ENCODE data around the gene ARID3B. TPM values are rescaled to one million over a fixed set of nuclear protein-coding genes. Genes with fewer than 3 reads are reported as not detected.

The ARID3B gene
- total RNA-seq, 2 donors from 2014 or later = 2.9 to 22.4 TPM

DNA sequence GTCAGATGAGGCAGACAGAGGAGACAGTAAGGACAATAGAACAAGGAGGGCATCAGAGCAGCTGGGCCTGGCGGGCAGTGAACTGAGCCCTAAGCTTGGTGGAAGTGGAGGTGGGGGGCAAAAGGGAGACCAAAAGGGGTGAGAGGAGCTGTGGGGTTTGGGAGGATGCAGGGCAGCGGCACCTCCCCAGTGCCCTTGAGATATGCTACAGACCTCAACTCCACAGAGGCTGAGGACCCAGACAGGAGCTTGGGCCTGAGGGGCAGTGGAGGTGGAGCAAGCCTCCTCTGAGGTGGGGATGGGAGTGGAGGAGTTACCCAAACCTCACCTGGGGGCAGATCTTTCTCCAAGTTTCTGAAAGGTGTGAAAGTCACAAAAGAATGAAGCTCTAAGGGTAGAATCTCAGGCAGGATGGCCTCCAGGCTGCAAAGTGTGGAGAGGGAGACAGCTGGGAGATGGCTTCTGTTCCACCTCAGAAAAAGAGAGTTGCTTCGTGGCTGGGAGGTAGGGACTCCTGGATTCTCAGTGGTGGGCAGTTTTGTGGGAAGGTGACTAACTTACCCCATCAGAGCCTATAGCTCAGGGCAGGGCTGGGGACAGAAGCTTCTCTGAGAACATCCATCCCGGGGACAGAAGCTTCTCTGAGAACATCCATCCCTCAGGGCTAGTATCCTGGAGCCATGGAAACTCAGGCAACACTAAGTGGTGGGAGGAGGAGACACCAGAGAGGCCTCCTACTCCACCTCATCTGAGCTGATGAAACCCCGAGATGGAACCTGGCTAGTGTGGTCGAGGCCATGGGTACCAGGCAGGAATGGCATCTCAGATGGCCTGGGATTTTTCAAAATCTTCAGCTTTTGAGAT, 72.3 kb downstream of the ARID3B start:
- Histone ChIP-seq H3K9me3 (no peaks in the 10 kb centered on the region), H3K27ac (peak overlapping the region in 1 of 4 donors; percentile 98), H3K4me1 (peaks cover 43% of the 10 kb centered on the region), H3K27me3 (no peaks in the 10 kb centered on the region), H3K4me3 (no peak overlapping the region), H3K36me3 (replicated peaks in 1 of 2; ENCODE audit: insufficient read depth in 1 of 2, low read depth in 2 of 2) (no peaks in the 10 kb centered on the region)
- DNase-seq (no peak), ATAC-seq (no peak)
- TF ChIP-seq, protein P1, sequence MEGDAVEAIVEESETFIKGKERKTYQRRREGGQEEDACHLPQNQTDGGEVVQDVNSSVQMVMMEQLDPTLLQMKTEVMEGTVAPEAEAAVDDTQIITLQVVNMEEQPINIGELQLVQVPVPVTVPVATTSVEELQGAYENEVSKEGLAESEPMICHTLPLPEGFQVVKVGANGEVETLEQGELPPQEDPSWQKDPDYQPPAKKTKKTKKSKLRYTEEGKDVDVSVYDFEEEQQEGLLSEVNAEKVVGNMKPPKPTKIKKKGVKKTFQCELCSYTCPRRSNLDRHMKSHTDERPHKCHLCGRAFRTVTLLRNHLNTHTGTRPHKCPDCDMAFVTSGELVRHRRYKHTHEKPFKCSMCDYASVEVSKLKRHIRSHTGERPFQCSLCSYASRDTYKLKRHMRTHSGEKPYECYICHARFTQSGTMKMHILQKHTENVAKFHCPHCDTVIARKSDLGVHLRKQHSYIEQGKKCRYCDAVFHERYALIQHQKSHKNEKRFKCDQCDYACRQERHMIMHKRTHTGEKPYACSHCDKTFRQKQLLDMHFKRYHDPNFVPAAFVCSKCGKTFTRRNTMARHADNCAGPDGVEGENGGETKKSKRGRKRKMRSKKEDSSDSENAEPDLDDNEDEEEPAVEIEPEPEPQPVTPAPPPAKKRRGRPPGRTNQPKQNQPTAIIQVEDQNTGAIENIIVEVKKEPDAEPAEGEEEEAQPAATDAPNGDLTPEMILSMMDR (IDR thresholded peaks at IDR 0.05) = no peak
- no peak for TF ChIP-seq POLR2A (IDR thresholded peaks at IDR 0.05)
- intact Hi-C loops (cut with DNase I) = no loop called here
- 61 to 62% methylated on average over 5 to 6 of the region's 6 CpGs for WGBS, 2 donors

GRCh38 chr15:74613953-74614743, 73.1 kb downstream of the ARID3B start:
- 33 to 39% methylated on average over 32 to 38 of the region's 38 CpGs for WGBS, 2 donors

GRCh38 chr15:74614744-74615507, 73.9 kb downstream of the ARID3B start:
- H3K9me3 ChIP-seq = no peaks in the 10 kb centered on the region
- peak; percentile 57 for ATAC-seq
- no peak for TF ChIP-seq POLR2A (IDR thresholded peaks at IDR 0.05)
- H3K4me3 ChIP-seq = peak overlapping the region; percentile 63 to 95
- peak overlapping the region; percentile 95 to 98 (median 98) for H3K27ac ChIP-seq
- peaks cover 0 to 2% of the 10 kb centered on the region in 2 donors for H3K36me3 ChIP-seq (replicated peaks in 1 of 2; ENCODE audit: insufficient read depth in 1 of 2, low read depth in 2 of 2)
- H3K27me3 ChIP-seq = no peaks in the 10 kb centered on the region
- intact Hi-C loops (cut with DNase I) = no loop called here
- peaks cover 49% of the 10 kb centered on the region for H3K4me1 ChIP-seq
- peak; percentile 70 to 80 (median 75) for DNase-seq
- whole genome bisulfite sequencing, 2 donors = 0 to 1% methylated on average over 27 to 73 of the region's 76 CpGs

More at GRCh38 chr15:74613953-74614743, 73.1 kb downstream of the ARID3B start:
- Histone ChIP-seq H3K4me3 (peak overlapping the region; percentile 63 to 95), H3K27ac (peak overlapping the region; percentile 95 to 98 (median 98)), H3K9me3 (no peaks in the 10 kb centered on the region), H3K36me3 (replicated peaks in 1 of 2; ENCODE audit: insufficient read depth in 1 of 2, low read depth in 2 of 2) (no peaks in the 10 kb centered on the region), H3K27me3 (no peaks in the 10 kb centered on the region), H3K4me1 (peaks cover 51% of the 10 kb centered on the region)
- TF ChIP-seq, protein P1 (IDR thresholded peaks at IDR 0.05) = no peak
- TF ChIP-seq POLR2A (IDR thresholded peaks at IDR 0.05) = no peak
- intact Hi-C loops (cut with DNase I) = no loop called here
- no peak for DNase-seq
- ATAC-seq = no peak

- H3K9me3 ChIP-seq = no peaks in the 10 kb centered on the region
- H3K36me3 ChIP-seq (replicated peaks in 1 of 2; ENCODE audit: insufficient read depth in 1 of 2, low read depth in 2 of 2) = peaks cover 0 to 8% of the 10 kb centered on the region in 2 donors
- WGBS, 2 donors = 0% methylated on average over 6 to 63 of the region's 91 CpGs
- DNase-seq = peak; percentile 96 to 97 (median 96)
- intact Hi-C loops (cut with DNase I) = no loop called here
- peak; percentile 91 for ATAC-seq
- TF ChIP-seq, protein P1 (IDR thresholded peaks at IDR 0.05) = peak in 1 of 7 experiments; percentile 9
- peak; percentile 70 to 89 (median 81) for TF ChIP-seq POLR2A (IDR thresholded peaks at IDR 0.05)
- H3K4me3 ChIP-seq = peak within 1 kb of the TSS; percentile 63 to 95
- H3K27ac ChIP-seq = peak within 1 kb of the TSS; percentile 95 to 98 (median 98)
- no peaks in the 10 kb centered on the region for H3K27me3 ChIP-seq
- peaks cover 48% of the 10 kb centered on the region for H3K4me1 ChIP-seq
Observed at GRCh38 chr15:74615508-74616365, 74.7 kb downstream of the ARID3B start, which contains the start of gene CLK3. CLK3 (plus strand) TSS chr15:74615836; CDS start chr15:74619197, 3,361 bp downstream.
